22Rv1 (cell line): ENCODE results near the gene ERBIN.

Experiments
- CTCF ChIP-seq: fragments of 450-650 bp; IDR thresholded peaks from 2 replicates; pipeline ENCODE4 v1.5.1; 2017; ENCODE audit warnings: mild to moderate bottlenecking
- ZFX ChIP-seq: fragments of 450-650 bp; IDR thresholded peaks from 2 replicates; pipeline ENCODE4 v1.6.1; 2017; ENCODE audit warnings: antibody characterized with exemption, borderline replicate concordance

- TF ChIP-seq CTCF (no peak), ZFX (no peak)
Observed at GRCh38 chr5:66130493-66130892, 204.1 kb downstream of the ERBIN start.
